ENCODE data around the gene RASGRP1.

GRCh38 chr15:38441130-38441519 is 123.5 kb downstream of the RASGRP1 start:
- TF ChIP-seq, protein P1, sequence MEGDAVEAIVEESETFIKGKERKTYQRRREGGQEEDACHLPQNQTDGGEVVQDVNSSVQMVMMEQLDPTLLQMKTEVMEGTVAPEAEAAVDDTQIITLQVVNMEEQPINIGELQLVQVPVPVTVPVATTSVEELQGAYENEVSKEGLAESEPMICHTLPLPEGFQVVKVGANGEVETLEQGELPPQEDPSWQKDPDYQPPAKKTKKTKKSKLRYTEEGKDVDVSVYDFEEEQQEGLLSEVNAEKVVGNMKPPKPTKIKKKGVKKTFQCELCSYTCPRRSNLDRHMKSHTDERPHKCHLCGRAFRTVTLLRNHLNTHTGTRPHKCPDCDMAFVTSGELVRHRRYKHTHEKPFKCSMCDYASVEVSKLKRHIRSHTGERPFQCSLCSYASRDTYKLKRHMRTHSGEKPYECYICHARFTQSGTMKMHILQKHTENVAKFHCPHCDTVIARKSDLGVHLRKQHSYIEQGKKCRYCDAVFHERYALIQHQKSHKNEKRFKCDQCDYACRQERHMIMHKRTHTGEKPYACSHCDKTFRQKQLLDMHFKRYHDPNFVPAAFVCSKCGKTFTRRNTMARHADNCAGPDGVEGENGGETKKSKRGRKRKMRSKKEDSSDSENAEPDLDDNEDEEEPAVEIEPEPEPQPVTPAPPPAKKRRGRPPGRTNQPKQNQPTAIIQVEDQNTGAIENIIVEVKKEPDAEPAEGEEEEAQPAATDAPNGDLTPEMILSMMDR (IDR thresholded peaks at IDR 0.05) = no peak
- TF ChIP-seq EP300 (IDR thresholded peaks at IDR 0.05) (no peak), POLR2A (IDR thresholded peaks at IDR 0.05) (no peak)
